Measurements from ENCODE around the gene ERICH4. TPM values are rescaled to one million over a fixed set of nuclear protein-coding genes. Genes with fewer than 3 reads are reported as not detected.

Gene ERICH4
- total RNA-seq, 1 donor from 2014 or later, result not detected

- DNase-seq (no peak), ATAC-seq (ENCODE audit: low read depth) (no peak)
- no peaks in the 10 kb centered on the region for H3K27me3 Mint-ChIP-seq
- no peaks in the 10 kb centered on the region for H3K9me3 Mint-ChIP-seq
- CTCF ChIA-PET, result no interaction called here
- TF ChIP-seq, protein P1, sequence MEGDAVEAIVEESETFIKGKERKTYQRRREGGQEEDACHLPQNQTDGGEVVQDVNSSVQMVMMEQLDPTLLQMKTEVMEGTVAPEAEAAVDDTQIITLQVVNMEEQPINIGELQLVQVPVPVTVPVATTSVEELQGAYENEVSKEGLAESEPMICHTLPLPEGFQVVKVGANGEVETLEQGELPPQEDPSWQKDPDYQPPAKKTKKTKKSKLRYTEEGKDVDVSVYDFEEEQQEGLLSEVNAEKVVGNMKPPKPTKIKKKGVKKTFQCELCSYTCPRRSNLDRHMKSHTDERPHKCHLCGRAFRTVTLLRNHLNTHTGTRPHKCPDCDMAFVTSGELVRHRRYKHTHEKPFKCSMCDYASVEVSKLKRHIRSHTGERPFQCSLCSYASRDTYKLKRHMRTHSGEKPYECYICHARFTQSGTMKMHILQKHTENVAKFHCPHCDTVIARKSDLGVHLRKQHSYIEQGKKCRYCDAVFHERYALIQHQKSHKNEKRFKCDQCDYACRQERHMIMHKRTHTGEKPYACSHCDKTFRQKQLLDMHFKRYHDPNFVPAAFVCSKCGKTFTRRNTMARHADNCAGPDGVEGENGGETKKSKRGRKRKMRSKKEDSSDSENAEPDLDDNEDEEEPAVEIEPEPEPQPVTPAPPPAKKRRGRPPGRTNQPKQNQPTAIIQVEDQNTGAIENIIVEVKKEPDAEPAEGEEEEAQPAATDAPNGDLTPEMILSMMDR (IDR thresholded peaks at IDR 0.05), result no peak
- H3K4me3 Mint-ChIP-seq, result no peak overlapping the region
- peaks cover 66% of the 10 kb centered on the region for H3K36me3 Mint-ChIP-seq (ENCODE audit: low read depth)
- peaks cover 10% of the 10 kb centered on the region for H3K4me1 Mint-ChIP-seq
- H3K27ac Mint-ChIP-seq, result no peak overlapping the region
- POLR2A ChIA-PET, result no interaction called here
- intact Hi-C loops (cut with micrococcal nuclease), result no loop called here
Measured at GRCh38 chr19:41413947-41414346, 29.0 kb upstream of the ERICH4 start.

- TF ChIP-seq, protein P1 (IDR thresholded peaks at IDR 0.05), result no peak
- Mint-ChIP-seq H3K36me3 (ENCODE audit: low read depth) (peaks cover 71% of the 10 kb centered on the region), H3K9me3 (no peaks in the 10 kb centered on the region), H3K4me1 (peaks cover 7% of the 10 kb centered on the region), H3K4me3 (no peak overlapping the region), H3K27ac (no peak overlapping the region), H3K27me3 (no peaks in the 10 kb centered on the region)
- ChIA-PET POLR2A (no interaction called here), CTCF (no interaction called here)
- DNase-seq (no peak), ATAC-seq (ENCODE audit: low read depth) (no peak)
- intact Hi-C loops (cut with micrococcal nuclease), result no loop called here
Measured at GRCh38 chr19:41414461-41414860, 28.5 kb upstream of the ERICH4 start.

- Mint-ChIP-seq H3K27me3 (no peaks in the 10 kb centered on the region), H3K27ac (no peak overlapping the region), H3K9me3 (no peaks in the 10 kb centered on the region), H3K4me3 (no peak overlapping the region), H3K4me1 (peaks cover 1% of the 10 kb centered on the region), H3K36me3 (ENCODE audit: low read depth) (peaks cover 75% of the 10 kb centered on the region)
- intact Hi-C loops (cut with micrococcal nuclease), result no loop called here
- ChIA-PET POLR2A (no interaction called here), CTCF (no interaction called here)
- ATAC-seq (ENCODE audit: low read depth), result no peak
- TF ChIP-seq, protein P1 (IDR thresholded peaks at IDR 0.05), result no peak
- no peak for DNase-seq
Measured at GRCh38 chr19:41415154-41415571, 27.8 kb upstream of the ERICH4 start.

DNA sequence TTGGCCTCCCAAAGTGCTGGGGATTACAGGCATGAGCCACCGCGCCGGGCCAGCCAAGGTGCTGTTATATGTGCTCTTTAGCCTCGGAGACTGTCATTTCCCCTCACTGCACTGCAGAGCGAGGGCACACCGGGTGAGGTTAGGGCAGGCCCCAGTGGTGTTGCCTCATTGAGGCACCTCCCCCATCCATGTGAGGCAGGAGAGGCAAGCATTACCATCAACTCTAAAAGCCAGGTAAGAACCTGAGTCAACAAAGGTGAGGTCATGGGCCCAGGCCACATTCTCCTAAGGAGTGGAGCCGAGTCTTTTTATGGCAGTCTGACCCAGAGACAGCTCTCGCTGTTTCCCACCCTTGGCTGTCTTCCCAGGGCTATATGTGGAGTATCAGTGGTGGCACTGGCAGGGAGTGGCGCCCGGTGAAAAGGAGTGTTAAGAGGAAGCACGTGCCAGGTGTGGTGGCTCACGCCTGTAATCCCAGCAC is 26.7 kb upstream of the ERICH4 start:
- peaks cover 75% of the 10 kb centered on the region for H3K36me3 Mint-ChIP-seq (ENCODE audit: low read depth)
- ChIA-PET CTCF (no interaction called here), POLR2A (interaction anchor here (0.6 kb wide), 1 partner anchor 407 kb away, joined by 4 read pairs; no protein-coding TSS in a partner anchor)
- no peaks in the 10 kb centered on the region for H3K27me3 Mint-ChIP-seq
- no peaks in the 10 kb centered on the region for H3K9me3 Mint-ChIP-seq
- H3K4me3 Mint-ChIP-seq, result no peak overlapping the region
- no peak for DNase-seq
- H3K4me1 Mint-ChIP-seq, result no peaks in the 10 kb centered on the region
- intact Hi-C loops (cut with micrococcal nuclease), result no loop called here
- ATAC-seq (ENCODE audit: low read depth), result no peak
- H3K27ac Mint-ChIP-seq, result no peak overlapping the region
- TF ChIP-seq, protein P1 (IDR thresholded peaks at IDR 0.05), result no peak

- ChIA-PET CTCF (interaction anchor here (0.5 kb wide), 1 partner anchor 151 kb away, joined by 3 read pairs; no protein-coding TSS in a partner anchor), POLR2A (interaction anchor here (0.6 kb wide), 1 partner anchor 59 kb away, joined by 5 read pairs; no protein-coding TSS in a partner anchor)
- no peaks in the 10 kb centered on the region for H3K27me3 Mint-ChIP-seq
- no peak overlapping the region for H3K4me3 Mint-ChIP-seq
- no peaks in the 10 kb centered on the region for H3K4me1 Mint-ChIP-seq
- peaks cover 78% of the 10 kb centered on the region for H3K36me3 Mint-ChIP-seq (ENCODE audit: low read depth)
- intact Hi-C loops (cut with micrococcal nuclease), result no loop called here
- TF ChIP-seq, protein P1 (IDR thresholded peaks at IDR 0.05), result no peak
- DNase-seq (no peak), ATAC-seq (ENCODE audit: low read depth) (no peak)
- H3K27ac Mint-ChIP-seq, result no peak overlapping the region
- no peaks in the 10 kb centered on the region for H3K9me3 Mint-ChIP-seq
Measured at GRCh38 chr19:41420101-41420880, 22.7 kb upstream of the ERICH4 start.

Measured in activated B cell treated with CpG ODN at 0.5 μM for 24 hours (primary cell).